Measurements from ENCODE around the gene ZNF804B.

GRCh38 chr7:89001306-89001705, 241.8 kb downstream of the ZNF804B start:
- TF ChIP-seq ZFP30 (CRISPR knock-in tag; IDR thresholded peaks at IDR 0.05) = no peak
- no peak for TF ChIP-seq PATZ1 (CRISPR knock-in tag; IDR thresholded peaks at IDR 0.05; ENCODE audit: borderline replicate concordance)
- TF ChIP-seq ARNTL (CRISPR knock-in tag; IDR thresholded peaks at IDR 0.05; ENCODE audit: borderline replicate concordance, low read depth) = no peak
- TF ChIP-seq ISL1 (CRISPR knock-in tag; IDR thresholded peaks at IDR 0.05) = no peak
- TF ChIP-seq ZFP3 (CRISPR knock-in tag; IDR thresholded peaks at IDR 0.05) = no peak
- TF ChIP-seq TOX (CRISPR knock-in tag; IDR thresholded peaks at IDR 0.05; ENCODE audit: borderline replicate concordance) = no peak
- no peak for TF ChIP-seq PPARA (CRISPR knock-in tag; IDR thresholded peaks at IDR 0.05; ENCODE audit: borderline replicate concordance)
- TF ChIP-seq RARB (CRISPR knock-in tag; IDR thresholded peaks at IDR 0.05) = no peak
- TF ChIP-seq CSRNP3 (CRISPR knock-in tag; IDR thresholded peaks at IDR 0.05) = no peak
- no peak for TF ChIP-seq ESRRG (CRISPR knock-in tag; IDR thresholded peaks at IDR 0.05)
- no peak for TF ChIP-seq TCF4 (CRISPR knock-in tag; IDR thresholded peaks at IDR 0.05; ENCODE audit: borderline replicate concordance)
- TF ChIP-seq CREB5 (CRISPR knock-in tag; IDR thresholded peaks at IDR 0.05; ENCODE audit: low read depth) = no peak
- TF ChIP-seq ZNF565 (CRISPR knock-in tag; conservative IDR thresholded peaks at IDR 0.05; ENCODE audit: low read depth) = no peak

Data from SK-N-SH treated with all-trans-retinoic acid at 6 μM for 48 hours (cell line).